Neuronal stem cell (in vitro differentiated cells): Measurements from ENCODE around the gene CACNB4.
A peak's percentile ranks its signal among the peaks of the same experiment; 100 is the strongest.

Experiments used
- DNase-seq: peaks from one replicate; pipeline ENCODE4 v3.0.0-alpha.2; 2013; ENCODE audit warnings: low spot score
- H2AFZ ChIP-seq: one replicate; pipeline ENCODE4 v1.6.1; 2013; ENCODE audit warnings: mild to moderate bottlenecking, low read length, inconsistent platforms
- H2AK5ac ChIP-seq: 2 replicates; pipeline ENCODE4 v1.6.1; 2013; ENCODE audit warnings: low read depth, mild to moderate bottlenecking, inconsistent platforms, low read length, moderate library complexity, mixed read lengths
- H2BK120ac ChIP-seq: 2 replicates; pipeline ENCODE4 v1.6.1; 2013; ENCODE audit warnings: low read depth, mild to moderate bottlenecking, inconsistent platforms, low read length, moderate library complexity, mixed read lengths
- H2BK12ac ChIP-seq: one replicate; pipeline ENCODE4 v1.6.1; 2013; ENCODE audit warnings: low read length, inconsistent platforms
- H2BK15ac ChIP-seq: 2 replicates; pipeline ENCODE4 v1.6.1; 2013; ENCODE audit warnings: mild to moderate bottlenecking, low read length, inconsistent platforms, mixed read lengths
- H2BK5ac ChIP-seq: one replicate; pipeline ENCODE4 v1.6.1; 2013; ENCODE audit warnings: inconsistent platforms, mild to moderate bottlenecking, low read length, moderate library complexity
- H3K14ac ChIP-seq: one replicate; pipeline ENCODE4 v1.6.1; 2013; ENCODE audit warnings: low read length, inconsistent platforms
- H3K18ac ChIP-seq: 2 replicates; pipeline ENCODE4 v1.6.1; 2013; ENCODE audit warnings: low read length, inconsistent platforms
- H3K23ac ChIP-seq: 2 replicates; pipeline ENCODE4 v1.6.1; 2013; ENCODE audit warnings: low read depth, mild to moderate bottlenecking, mixed read lengths, low read length, inconsistent platforms; ENCODE audit not compliant: poor library complexity
- H3K27ac ChIP-seq: replicated peaks from 3 replicates; pipeline ENCODE4 v1.5.1; 2013; ENCODE audit warnings: low read length, inconsistent platforms
- H3K27me3 ChIP-seq, 3 experiments: 2 replicates each; pipeline ENCODE4 v1.6.1; 2013; ENCODE audit warnings: low read length in 3 of 3, mild to moderate bottlenecking in 2 of 3, inconsistent platforms in 1 of 3, low read depth in 1 of 3, mixed read lengths in 1 of 3, moderate library complexity in 1 of 3; ENCODE audit not compliant: control insufficient read depth in 3 of 3, insufficient read depth in 3 of 3
- H3K36me3 ChIP-seq, 2 donors: replicated peaks in 1 of 2; 2 replicates each; pipeline ENCODE4 v1.6.1; 2013; ENCODE audit warnings: low read length in 2 of 2; ENCODE audit not compliant: control insufficient read depth in 2 of 2, insufficient read depth in 2 of 2
- H3K4ac ChIP-seq: 2 replicates; pipeline ENCODE4 v1.6.1; 2013; ENCODE audit warnings: inconsistent platforms, mild to moderate bottlenecking, low read length, moderate library complexity
- H3K4me1 ChIP-seq, 2 donors: 1 replicate in 1 of 2; 2 replicates in 1 of 2; pipeline ENCODE4 v1.6.1; 2013; ENCODE audit warnings: low read length in 2 of 2, low read depth in 1 of 2; ENCODE audit not compliant: control insufficient read depth in 2 of 2, insufficient read depth in 1 of 2
- H3K4me2 ChIP-seq: one replicate; pipeline ENCODE4 v1.6.1; 2013; ENCODE audit warnings: mild to moderate bottlenecking, low read length, inconsistent platforms; ENCODE audit not compliant: insufficient read depth, poor library complexity, severe bottlenecking
- H3K4me3 ChIP-seq, 2 donors: 2 replicates each; pipeline ENCODE4 v1.5.1; 2013; ENCODE audit warnings: low read length in 2 of 2, mild to moderate bottlenecking in 2 of 2, inconsistent platforms in 1 of 2, moderate library complexity in 1 of 2
- H3K79me1 ChIP-seq: one replicate; pipeline ENCODE4 v1.6.1; 2013; ENCODE audit warnings: low read depth, mild to moderate bottlenecking, inconsistent platforms, low read length, moderate library complexity
- H3K9ac ChIP-seq: one replicate; pipeline ENCODE4 v1.6.1; 2013; ENCODE audit warnings: mild to moderate bottlenecking, low read depth, low read length, inconsistent platforms; ENCODE audit not compliant: poor library complexity
- H3K9me3 ChIP-seq, 2 donors: replicated peaks in 1 of 2; 2 replicates each; pipeline versions ENCODE3 to v1.6.1; 2013; ENCODE audit warnings: low read length in 2 of 2, mild to moderate bottlenecking in 2 of 2, inconsistent platforms in 1 of 2, low read depth in 1 of 2, mixed read lengths in 1 of 2, moderate library complexity in 1 of 2; ENCODE audit not compliant: control insufficient read depth in 2 of 2, insufficient read depth in 1 of 2
- H4K8ac ChIP-seq: one replicate; pipeline ENCODE4 v1.6.1; 2013; ENCODE audit warnings: low read depth, mild to moderate bottlenecking, inconsistent platforms, low read length, moderate library complexity
- H4K91ac ChIP-seq: one replicate; pipeline ENCODE4 v1.6.1; 2013; ENCODE audit warnings: low read length, low read depth, mild to moderate bottlenecking, inconsistent platforms; ENCODE audit not compliant: poor library complexity
- WGBS, 2 donors: extraction: QIAGEN DNeasy Blood & Tissue Kit; methylation state at CpG; one replicate each; pipeline ENCODE4 v1.1.7; 2013; ENCODE audit warnings: missing lambda C conversion rate in 2 of 2, mixed read lengths in 1 of 2; ENCODE audit not compliant: insufficient read length in 2 of 2, insufficient replicate concordance in 1 of 2; ENCODE audit errors: extremely low coverage in 2 of 2; 5-methylcytosine and 5-hydroxymethylcytosine counted together

CACNB4 gene

DNA sequence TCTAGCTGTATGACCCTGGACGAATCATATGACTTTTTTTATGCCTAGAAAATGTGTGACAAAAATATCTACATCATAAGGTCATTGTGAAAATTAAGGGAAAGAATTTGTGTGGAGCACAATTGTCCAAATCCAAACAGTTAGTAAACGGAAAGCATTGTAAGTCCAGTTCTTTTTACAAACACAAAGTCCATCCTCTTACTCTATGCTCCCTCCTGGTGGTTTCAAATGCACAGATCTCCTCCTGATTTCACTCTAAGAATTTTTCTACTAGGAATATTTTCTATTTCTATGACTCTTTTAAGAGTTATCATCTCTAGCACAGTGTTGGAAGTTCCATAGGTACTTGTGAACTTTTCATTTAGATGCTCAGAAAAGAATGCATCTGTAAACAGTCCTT is 145.4 kb downstream of the CACNB4 start:
- no peak overlapping the region for H4K91ac ChIP-seq
- no CpG with 5 or more reads among the region's 2 CpGs for WGBS, 2 donors
- H3K4me2 ChIP-seq = no peak overlapping the region
- H3K18ac ChIP-seq = no peak overlapping the region
- no peak overlapping the region for H4K8ac ChIP-seq
- H3K4me3 ChIP-seq = no peak overlapping the region
- no peaks in the 10 kb centered on the region for H3K27me3 ChIP-seq
- H3K14ac ChIP-seq = no peak overlapping the region
- no peak overlapping the region for H2BK5ac ChIP-seq
- H3K27ac ChIP-seq = no peak overlapping the region
- H2AK5ac ChIP-seq = no peak overlapping the region
- H3K79me1 ChIP-seq = no peaks in the 10 kb centered on the region
- H2AFZ ChIP-seq = no peak overlapping the region
- H3K9ac ChIP-seq = no peak overlapping the region
- no peaks in the 10 kb centered on the region for H3K36me3 ChIP-seq
- H2BK15ac ChIP-seq = no peak overlapping the region
- H3K4me1 ChIP-seq = no peaks in the 10 kb centered on the region
- no peak overlapping the region for H3K23ac ChIP-seq
- H3K4ac ChIP-seq = no peak overlapping the region
- no peak overlapping the region for H2BK120ac ChIP-seq
- no peaks in the 10 kb centered on the region for H3K9me3 ChIP-seq
- H2BK12ac ChIP-seq = no peak overlapping the region
- DNase-seq = no peak

DNA sequence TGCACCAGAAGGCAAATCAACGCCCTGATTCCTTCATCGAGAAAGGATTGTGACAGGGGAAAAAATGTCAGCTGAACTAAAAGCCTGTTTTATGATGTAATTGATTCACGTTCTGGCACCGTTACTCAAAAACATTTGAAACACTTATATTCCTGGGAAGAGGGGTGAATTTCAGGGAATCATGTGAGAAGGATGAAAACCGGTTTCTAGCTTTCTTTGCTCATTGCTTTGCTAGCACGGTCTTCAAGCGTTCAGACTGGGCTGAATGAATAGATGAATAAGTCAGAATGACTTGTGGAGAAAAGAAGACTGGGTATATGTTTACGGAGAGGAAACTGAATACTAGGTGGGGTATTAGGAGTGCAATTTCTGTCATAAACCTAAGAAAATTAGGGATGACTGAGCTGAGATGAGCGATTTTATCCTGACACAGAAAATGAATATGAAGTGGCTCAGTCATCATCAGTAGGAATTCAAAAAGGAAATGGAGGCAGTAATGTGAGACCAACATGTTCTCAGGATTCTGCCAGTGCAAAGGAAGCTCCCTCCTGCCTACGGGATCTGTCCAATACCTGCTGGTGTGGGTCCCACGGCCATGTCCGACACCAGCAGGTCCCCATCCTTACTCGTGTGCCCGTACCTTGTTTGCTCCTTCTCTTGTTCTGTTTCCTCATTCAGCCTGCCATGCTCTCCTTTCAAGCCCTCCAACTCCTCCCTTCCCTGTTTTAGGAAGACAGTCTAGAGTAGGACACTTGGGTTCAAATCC is 146.0 kb downstream of the CACNB4 start:
- WGBS, 2 donors = no CpG with 5 or more reads among the region's 14 CpGs
- no peak overlapping the region for H3K4ac ChIP-seq
- H3K23ac ChIP-seq = no peak overlapping the region
- no peak overlapping the region for H2AFZ ChIP-seq
- H3K18ac ChIP-seq = no peak overlapping the region
- DNase-seq = no peak
- H3K4me3 ChIP-seq = no peak overlapping the region
- no peaks in the 10 kb centered on the region for H3K27me3 ChIP-seq
- H2AK5ac ChIP-seq = no peak overlapping the region
- no peaks in the 10 kb centered on the region for H3K79me1 ChIP-seq
- H3K9me3 ChIP-seq = no peaks in the 10 kb centered on the region
- no peaks in the 10 kb centered on the region for H3K36me3 ChIP-seq
- no peak overlapping the region for H2BK15ac ChIP-seq
- no peak overlapping the region for H3K9ac ChIP-seq
- no peak overlapping the region for H3K4me2 ChIP-seq
- no peak overlapping the region for H2BK5ac ChIP-seq
- no peak overlapping the region for H2BK12ac ChIP-seq
- no peak overlapping the region for H4K91ac ChIP-seq
- peaks cover 0 to under 1% of the 10 kb centered on the region in 2 donors for H3K4me1 ChIP-seq
- no peak overlapping the region for H3K27ac ChIP-seq
- no peak overlapping the region for H4K8ac ChIP-seq
- H3K14ac ChIP-seq = no peak overlapping the region
- H2BK120ac ChIP-seq = no peak overlapping the region

DNA sequence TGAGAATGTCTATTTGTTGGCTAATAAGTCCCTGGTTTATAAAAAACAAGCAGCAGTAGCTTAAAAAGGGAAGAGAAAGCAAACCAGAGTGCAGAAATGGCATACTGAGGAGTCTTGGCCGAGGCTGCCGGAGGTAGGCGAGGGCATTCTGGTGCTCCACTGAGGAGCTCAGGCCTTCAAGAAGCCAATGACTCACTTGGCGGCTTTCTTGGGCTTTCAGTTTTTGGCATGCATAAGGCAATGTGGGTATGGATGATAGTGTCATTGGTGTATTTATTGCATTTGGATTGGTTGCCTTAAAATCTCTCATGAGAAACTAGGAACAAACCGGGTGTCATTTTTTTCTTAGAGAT is 151.1 kb downstream of the CACNB4 start:
- WGBS, 2 donors = no CpG with 5 or more reads among the region's 5 CpGs
- Histone ChIP-seq H4K91ac (no peak overlapping the region), H3K4me3 (no peak overlapping the region), H2BK12ac (no peak overlapping the region), H4K8ac (no peak overlapping the region), H3K4ac (no peak overlapping the region), H3K9me3 (peaks cover 0 to 3% of the 10 kb centered on the region in 2 donors), H3K9ac (no peak overlapping the region), H3K23ac (no peak overlapping the region), H2BK120ac (no peak overlapping the region), H2BK15ac (no peak overlapping the region), H2AFZ (peak overlapping the region; percentile 81), H3K4me1 (peaks cover 2 to 9% of the 10 kb centered on the region in 2 donors), H3K27me3 (no peaks in the 10 kb centered on the region), H3K14ac (no peak overlapping the region), H3K4me2 (no peak overlapping the region), H2BK5ac (no peak overlapping the region), H3K18ac (no peak overlapping the region), H3K79me1 (no peaks in the 10 kb centered on the region), H3K36me3 (no peaks in the 10 kb centered on the region), H2AK5ac (no peak overlapping the region), H3K27ac (no peak overlapping the region)
- no peak for DNase-seq

DNA sequence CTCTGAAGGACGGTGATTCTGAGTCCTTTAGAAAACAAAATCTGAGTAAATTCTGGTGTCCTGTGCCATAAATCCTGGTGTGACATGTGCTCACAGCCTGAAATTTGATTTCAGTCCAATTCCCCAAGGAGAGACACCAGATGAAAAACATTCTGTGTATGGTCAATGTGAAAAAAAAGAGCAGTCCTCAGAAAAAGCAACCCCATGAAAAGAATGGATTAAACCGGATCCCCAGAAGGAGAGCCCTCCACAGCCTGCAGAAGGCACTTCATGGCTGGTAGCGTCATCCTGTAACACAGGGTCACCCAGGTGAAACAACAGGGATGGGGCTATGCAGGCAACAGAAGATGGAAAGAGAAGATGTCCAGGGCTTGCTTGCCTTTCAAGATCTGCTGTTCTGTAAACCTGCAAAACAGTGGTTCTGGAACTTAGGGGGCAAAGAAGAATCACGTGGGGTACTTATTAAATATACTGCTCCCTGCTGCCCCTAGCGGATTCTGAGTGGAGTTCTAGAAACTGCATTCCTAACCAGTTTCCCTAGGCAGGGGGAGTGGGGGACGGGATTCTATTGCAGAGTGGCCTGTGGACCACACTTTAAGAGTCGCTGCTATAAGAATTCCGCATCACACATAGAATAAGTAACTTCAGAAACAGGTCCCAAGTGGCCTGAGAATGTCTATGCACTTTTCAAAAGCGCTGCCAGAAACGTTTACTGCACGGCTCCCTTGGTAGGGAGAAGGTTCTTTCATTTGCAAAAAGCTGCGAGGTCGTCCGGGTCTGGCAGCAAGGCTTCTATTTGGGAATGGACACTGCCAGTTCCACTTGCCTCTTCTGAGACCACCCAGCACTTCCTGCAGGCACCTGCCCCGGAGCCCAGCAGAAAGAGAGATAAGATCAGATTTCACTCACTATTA is 151.7 kb downstream of the CACNB4 start:
- H3K4me2 ChIP-seq = no peak overlapping the region
- H3K14ac ChIP-seq = no peak overlapping the region
- H2BK12ac ChIP-seq = no peak overlapping the region
- H3K79me1 ChIP-seq = no peaks in the 10 kb centered on the region
- no peak overlapping the region for H4K8ac ChIP-seq
- no CpG with 5 or more reads among the region's 15 CpGs for WGBS, 2 donors
- H2AFZ ChIP-seq = peak overlapping the region; percentile 81
- peaks cover 2 to 9% of the 10 kb centered on the region in 2 donors for H3K4me1 ChIP-seq
- no peaks in the 10 kb centered on the region for H3K36me3 ChIP-seq
- H3K27ac ChIP-seq = no peak overlapping the region
- H2BK5ac ChIP-seq = no peak overlapping the region
- H2BK15ac ChIP-seq = no peak overlapping the region
- no peak overlapping the region for H3K18ac ChIP-seq
- H2AK5ac ChIP-seq = no peak overlapping the region
- H3K4ac ChIP-seq = no peak overlapping the region
- H3K4me3 ChIP-seq = peak overlapping the region in 1 of 2 donors; percentile 33
- H3K9ac ChIP-seq = no peak overlapping the region
- no peaks in the 10 kb centered on the region for H3K27me3 ChIP-seq
- H2BK120ac ChIP-seq = no peak overlapping the region
- H4K91ac ChIP-seq = no peak overlapping the region
- DNase-seq = peak; percentile 26
- no peak overlapping the region for H3K23ac ChIP-seq
- peaks cover 0 to 3% of the 10 kb centered on the region in 2 donors for H3K9me3 ChIP-seq
